OCI-LY3 (cell line): ENCODE data around the gene RSBN1.

Experiments used
- H2AFZ ChIP-seq: fragments of 200-600, 300-600 bp; shearing (Covaris generic); 2 replicates; pipeline ENCODE4 v1.6.0; 2014; ENCODE audit warnings: antibody characterized with exemption, low read depth, low read length
- H3K27ac ChIP-seq: fragments of 200-600, 300-600 bp; sonication (generic); 2 replicates; pipeline ENCODE4 v1.5.1; 2014; ENCODE audit warnings: mild to moderate bottlenecking, low read length, moderate library complexity, mixed read lengths
- H3K27me3 ChIP-seq: fragments of 200-600, 300-600 bp; sonication (generic); 2 replicates; pipeline ENCODE4 v1.6.1; 2014; ENCODE audit warnings: low read depth, low read length, mixed read lengths
- H3K36me3 ChIP-seq: fragments of 200-600, 300-600 bp; sonication (generic); replicated peaks from 2 replicates; pipeline ENCODE3; 2014; ENCODE audit warnings: low read depth, low read length, mixed read lengths
- H3K4me1 ChIP-seq: fragments of 300-600, 200-600 bp; sonication (generic); 2 replicates; pipeline ENCODE4 v1.6.1; 2014; ENCODE audit warnings: low read length, mixed read lengths
- H3K4me2 ChIP-seq: fragments of 200-600, 300-600 bp; sonication (generic); 2 replicates; pipeline ENCODE4 v1.6.1; 2014; ENCODE audit warnings: low read length, mixed read lengths
- H3K4me3 ChIP-seq: fragments of 300-600, 200-600 bp; sonication (generic); 2 replicates; pipeline ENCODE4 v1.5.1; 2014; ENCODE audit warnings: antibody characterized with exemption, mild to moderate bottlenecking, low read length, moderate library complexity
- H3K79me2 ChIP-seq: fragments of 300-600, 200-600 bp; shearing (Covaris generic); 2 replicates; pipeline ENCODE4 v1.6.1; 2014; ENCODE audit warnings: mild to moderate bottlenecking, low read length, mixed read lengths
- H3K9ac ChIP-seq: fragments of 300-600, 200-600 bp; shearing (Covaris generic); 2 replicates; pipeline ENCODE4 v1.6.0; 2014; ENCODE audit warnings: mild to moderate bottlenecking, low read length, moderate library complexity
- H3K9me3 ChIP-seq: fragments of 200-600, 300-600 bp; shearing (Covaris generic); 2 replicates; pipeline ENCODE4 v1.6.1; 2014; ENCODE audit warnings: low read length, mixed read lengths; ENCODE audit not compliant: insufficient read depth
- H4K20me1 ChIP-seq: fragments of 200-600, 300-600 bp; sonication (generic); 2 replicates; pipeline ENCODE4 v1.6.1; 2016; ENCODE audit warnings: low read length, mixed read lengths; ENCODE audit not compliant: insufficient read depth
- CTCF ChIP-seq: fragments of 200-600, 300-600 bp; sonication (generic); IDR thresholded peaks from 2 replicates; pipeline ENCODE4 v1.5.1; 2014; ENCODE audit warnings: antibody characterized with exemption, low read length, low read depth
- EZH2phosphoT487 ChIP-seq: fragments of 200-600 bp; shearing (Covaris generic); IDR thresholded peaks from 2 replicates; pipeline ENCODE4 v1.6.1; 2018; ENCODE audit warnings: antibody characterized with exemption, mixed run types, low read depth

Gene RSBN1

GRCh38 chr1:113782406-113782805, 29.9 kb downstream of the RSBN1 start:
- TF ChIP-seq EZH2phosphoT487 (no peak), CTCF (no peak)
- H3K4me2 ChIP-seq: no peak overlapping the region
- no peak overlapping the region for H3K27ac ChIP-seq
- H3K27me3 ChIP-seq: no peaks in the 10 kb centered on the region
- H3K4me3 ChIP-seq: no peak overlapping the region
- peaks cover 18% of the 10 kb centered on the region; the same call in 1 of the 2 replicates for H4K20me1 ChIP-seq
- no peaks in the 10 kb centered on the region for H3K9me3 ChIP-seq
- H3K36me3 ChIP-seq: no peaks in the 10 kb centered on the region
- H3K4me1 ChIP-seq: peaks cover 29% of the 10 kb centered on the region
- no peak overlapping the region for H2AFZ ChIP-seq
- H3K9ac ChIP-seq: no peak overlapping the region
- peaks cover 76% of the 10 kb centered on the region for H3K79me2 ChIP-seq

GRCh38 chr1:113780374-113781146, 31.7 kb downstream of the RSBN1 start:
- Histone ChIP-seq H3K4me3 (no peak overlapping the region), H2AFZ (no peak overlapping the region), H3K4me1 (peaks cover 29% of the 10 kb centered on the region), H4K20me1 (peaks cover 18% of the 10 kb centered on the region; the same call in 1 of the 2 replicates), H3K4me2 (no peak overlapping the region; the same call in 1 of the 2 replicates), H3K27ac (no peak overlapping the region), H3K27me3 (no peaks in the 10 kb centered on the region), H3K79me2 (peaks cover 63% of the 10 kb centered on the region), H3K9ac (no peak overlapping the region), H3K36me3 (peaks cover 3% of the 10 kb centered on the region), H3K9me3 (no peaks in the 10 kb centered on the region)
- TF ChIP-seq EZH2phosphoT487 (no peak), CTCF (no peak)

GRCh38 chr1:113779542-113779941, 32.7 kb downstream of the RSBN1 start:
- Histone ChIP-seq H2AFZ (no peak overlapping the region), H3K4me3 (no peak overlapping the region), H3K4me1 (peaks cover 29% of the 10 kb centered on the region), H3K4me2 (no peak overlapping the region), H3K27me3 (no peaks in the 10 kb centered on the region), H3K27ac (no peak overlapping the region), H3K79me2 (peaks cover 59% of the 10 kb centered on the region), H3K9me3 (no peaks in the 10 kb centered on the region), H3K9ac (no peak overlapping the region), H3K36me3 (peaks cover 3% of the 10 kb centered on the region), H4K20me1 (peaks cover 18% of the 10 kb centered on the region; the same call in 1 of the 2 replicates)
- TF ChIP-seq EZH2phosphoT487 (no peak), CTCF (no peak)

- Histone ChIP-seq H3K4me2 (no peak overlapping the region), H4K20me1 (peaks cover 13% of the 10 kb centered on the region; the same call in 1 of the 2 replicates), H3K36me3 (peaks cover 3% of the 10 kb centered on the region), H2AFZ (no peak overlapping the region), H3K4me1 (peaks cover 12% of the 10 kb centered on the region), H3K9me3 (no peaks in the 10 kb centered on the region), H3K27ac (no peak overlapping the region), H3K27me3 (no peaks in the 10 kb centered on the region), H3K79me2 (peaks cover 42% of the 10 kb centered on the region), H3K4me3 (no peak overlapping the region), H3K9ac (no peak overlapping the region)
- no peak for TF ChIP-seq CTCF
- TF ChIP-seq EZH2phosphoT487: no peak
These were observed 34.7 kb downstream of the RSBN1 start for GRCh38 chr1:113777561-113777960.
